Fibroblast of skin of abdomen (primary cell): Measurements from ENCODE around the gene TSC22D4.
A peak's percentile ranks its signal among the peaks of the same experiment; 100 is the strongest.

ENCODE experiments used
- DNase-seq: peaks from one replicate; pipeline ENCODE4 v3.0.0-alpha.2; 2013

Gene TSC22D4

GRCh38 chr7:100427762-100428198, 51.2 kb downstream of the TSC22D4 start:
- DNase-seq, result no peak

DNA sequence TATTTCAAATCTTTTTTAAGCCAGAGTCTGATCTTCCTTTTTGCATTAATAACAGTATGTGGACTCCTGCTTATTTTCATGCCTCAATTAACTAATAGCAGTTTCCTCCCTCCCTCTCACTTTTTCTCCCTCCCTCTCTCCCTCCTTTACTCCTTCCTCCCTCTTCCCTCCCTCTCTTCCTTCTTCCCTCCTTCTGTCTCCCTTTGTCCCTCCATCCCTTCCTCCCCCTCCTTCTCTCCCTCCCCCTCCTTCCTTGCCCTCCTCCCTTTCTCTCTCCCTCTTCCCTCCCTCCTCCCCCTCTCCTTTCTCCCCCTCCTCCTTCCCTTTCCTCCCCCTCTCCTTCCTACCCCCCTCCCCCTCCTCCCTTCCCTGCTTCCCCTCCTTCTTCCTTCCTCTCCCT, 52.5 kb downstream of the TSC22D4 start:
- DNase-seq, result no peak

DNA sequence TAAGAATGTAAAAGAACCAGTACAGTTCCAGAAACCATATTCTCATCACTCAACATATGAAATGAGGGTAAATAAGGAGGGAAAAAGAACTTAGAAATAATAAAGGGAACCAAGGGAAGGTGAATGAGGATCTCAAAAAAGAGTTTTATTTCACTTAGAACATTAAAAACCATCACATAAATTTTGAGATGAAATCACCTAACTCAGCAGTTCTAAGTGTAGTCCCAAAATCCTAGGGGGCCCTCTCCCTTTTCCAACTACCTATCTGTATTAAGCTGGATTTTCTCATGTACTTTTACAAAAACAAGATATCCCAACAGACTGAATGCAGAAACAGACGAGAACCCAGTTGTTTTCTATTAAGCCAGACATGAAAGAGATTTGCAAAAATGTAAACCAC, 53.7 kb downstream of the TSC22D4 start:
- DNase-seq, result no peak

GRCh38 chr7:100423315-100423714, 55.7 kb downstream of the TSC22D4 start:
- no peak for DNase-seq

DNA sequence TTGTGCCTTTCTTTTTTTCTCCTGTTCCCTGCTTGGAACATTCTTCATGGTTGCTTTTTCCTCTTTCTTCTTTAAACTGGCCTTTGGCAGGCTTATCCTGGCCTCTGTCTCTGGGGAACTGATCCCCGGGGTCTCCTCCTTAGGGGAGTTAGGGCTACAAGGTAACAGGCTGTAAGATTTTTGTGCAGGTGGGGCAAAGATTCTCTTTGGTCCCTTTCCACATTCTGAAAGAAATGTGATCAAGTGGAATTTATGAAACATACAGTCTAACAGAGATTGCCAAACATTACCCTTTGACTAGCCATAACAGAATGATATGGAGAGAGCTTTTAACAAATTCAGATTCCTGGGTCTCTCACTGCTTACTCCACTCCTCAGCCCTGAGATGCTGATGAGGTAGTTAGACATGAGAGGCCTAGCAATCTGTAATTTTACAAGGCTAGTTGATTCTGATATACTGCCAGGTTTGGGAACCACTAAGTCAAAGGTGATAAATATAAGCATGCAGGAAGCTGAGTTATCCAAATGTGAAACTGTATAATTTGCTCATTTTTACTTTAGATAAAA, 59.3 kb downstream of the TSC22D4 start:
- no peak for DNase-seq

- DNase-seq, result peak; percentile 30
Measured at GRCh38 chr7:100418930-100419659, 59.9 kb downstream of the TSC22D4 start.
